ENCODE measurements around the gene DIAPH1. TPM values are rescaled to one million over a fixed set of nuclear protein-coding genes. Genes with fewer than 3 reads are reported as not detected.

DIAPH1 gene
- total and polyA plus RNA-seq, 11 donors, result 29.9 to 137 (median 61.5) TPM

GRCh38 chr5:141663506-141663905 lies 44.7 kb upstream of the DIAPH1 start:
- Histone ChIP-seq H3K9me3 (no peaks in the 10 kb centered on the region), H3K4me3 (no peak overlapping the region), H3K27ac (no peak overlapping the region), H3K27me3 (no peaks in the 10 kb centered on the region), H3K36me3 (peaks cover 0 to 76% (median 43%) of the 10 kb centered on the region in 9 donors), H3K4me1 (peaks cover 0 to 9% (median 0%) of the 10 kb centered on the region in 12 donors)
- no peak for ATAC-seq
- 71 to 80% (median 76%) methylated on average over 8 of the region's 8 CpGs for WGBS, 4 donors
- TF ChIP-seq CTCF (IDR thresholded peaks at IDR 0.05) (no peak), POLR2A (IDR thresholded peaks at IDR 0.05) (no peak)
- no peak for DNase-seq
- intact Hi-C loops (cut with DNase I), result no loop called here

- no peak overlapping the region for H3K4me3 ChIP-seq
- ATAC-seq (no peak), DNase-seq (no peak)
- 84 to 92% (median 86%) methylated on average over 12 to 17 of the region's 17 CpGs for WGBS, 4 donors
- H3K27ac ChIP-seq, result no peak overlapping the region
- TF ChIP-seq POLR2A (IDR thresholded peaks at IDR 0.05) (no peak), CTCF (IDR thresholded peaks at IDR 0.05) (no peak)
- H3K36me3 ChIP-seq, result peaks cover 0 to 87% (median 53%) of the 10 kb centered on the region in 9 donors
- intact Hi-C loops (cut with DNase I), result no loop called here
- peaks cover 0 to 9% (median 0%) of the 10 kb centered on the region in 12 donors for H3K4me1 ChIP-seq
- no peaks in the 10 kb centered on the region for H3K9me3 ChIP-seq
- no peaks in the 10 kb centered on the region for H3K27me3 ChIP-seq
These were observed 43.2 kb upstream of the DIAPH1 start for GRCh38 chr5:141662028-141662427.

- DNase-seq (no peak), ATAC-seq (no peak)
- Histone ChIP-seq H3K4me1 (no peaks in the 10 kb centered on the region), H3K36me3 (peaks cover 0 to 88% (median 65%) of the 10 kb centered on the region in 9 donors), H3K27me3 (no peaks in the 10 kb centered on the region), H3K27ac (no peak overlapping the region), H3K9me3 (no peaks in the 10 kb centered on the region), H3K4me3 (no peak overlapping the region)
- intact Hi-C loops (cut with DNase I), result no loop called here
- 79 to 90% (median 84%) methylated on average over 8 of the region's 8 CpGs for WGBS, 4 donors
- TF ChIP-seq CTCF (IDR thresholded peaks at IDR 0.05), result no peak
- TF ChIP-seq POLR2A (IDR thresholded peaks at IDR 0.05), result no peak
These were observed 39.2 kb upstream of the DIAPH1 start for GRCh38 chr5:141657937-141658545.

- peaks cover 0 to 81% (median 65%) of the 10 kb centered on the region in 9 donors for H3K36me3 ChIP-seq
- WGBS, 4 donors, result 87 to 97% (median 92%) methylated on average over 1 of the region's 1 CpG
- TF ChIP-seq POLR2A (IDR thresholded peaks at IDR 0.05), result no peak
- no peak for TF ChIP-seq CTCF (IDR thresholded peaks at IDR 0.05)
- no peaks in the 10 kb centered on the region for H3K4me1 ChIP-seq
- DNase-seq (no peak), ATAC-seq (no peak)
- H3K4me3 ChIP-seq, result no peak overlapping the region
- no peaks in the 10 kb centered on the region for H3K9me3 ChIP-seq
- intact Hi-C loops (cut with DNase I), result no loop called here
- H3K27me3 ChIP-seq, result no peaks in the 10 kb centered on the region
- H3K27ac ChIP-seq, result no peak overlapping the region
These were observed 38.6 kb upstream of the DIAPH1 start for GRCh38 chr5:141657404-141657803.
